CD4-positive, alpha-beta T cell treated with Interleukin-12 subunit alpha and Interleukin-12 subunit beta, for 1 hour (primary cell): ENCODE results near the gene EPHB1.
"Not testable (repeated sequence)": the region's sequence is repeated elsewhere in the genome, so short reads cannot be mapped to it uniquely, and the experiment has no call there.

Experiments
- DNase-seq: peaks from one replicate; pipeline ENCODE4 v3.0.0-alpha.2; 2020

The EPHB1 gene

GRCh38 chr3:135229018-135229495 is 434.0 kb downstream of the EPHB1 start:
- no peak for DNase-seq

- DNase-seq: no peak
Measured at GRCh38 chr3:135231737-135232136, 436.7 kb downstream of the EPHB1 start.

GRCh38 chr3:135232226-135232625 is 437.2 kb downstream of the EPHB1 start:
- no peak for DNase-seq

- not testable (repeated sequence) for DNase-seq
Measured at GRCh38 chr3:135233476-135233875, 438.4 kb downstream of the EPHB1 start.

GRCh38 chr3:135235541-135235940 is 440.5 kb downstream of the EPHB1 start:
- DNase-seq: no peak

GRCh38 chr3:135237371-135238143 is 442.5 kb downstream of the EPHB1 start:
- DNase-seq: no peak

GRCh38 chr3:135238236-135238830 is 443.3 kb downstream of the EPHB1 start:
- no peak for DNase-seq

GRCh38 chr3:135238871-135239614 is 444.0 kb downstream of the EPHB1 start:
- no peak for DNase-seq

GRCh38 chr3:135239615-135239884 is 444.5 kb downstream of the EPHB1 start:
- no peak for DNase-seq

- no peak for DNase-seq
Measured at GRCh38 chr3:135240426-135240825, 445.4 kb downstream of the EPHB1 start.

- DNase-seq: no peak
Measured at GRCh38 chr3:135242285-135242684, 447.2 kb downstream of the EPHB1 start.

GRCh38 chr3:135243616-135244015 is 448.6 kb downstream of the EPHB1 start:
- no peak for DNase-seq

- DNase-seq: no peak
Measured at GRCh38 chr3:135246027-135246426, 451.0 kb downstream of the EPHB1 start.

GRCh38 chr3:135248213-135248612 is 453.2 kb downstream of the EPHB1 start:
- no peak for DNase-seq

- DNase-seq: no peak
Measured at GRCh38 chr3:135249186-135249585, 454.1 kb downstream of the EPHB1 start.

- DNase-seq: no peak
Measured at GRCh38 chr3:135258916-135259315, 463.9 kb downstream of the EPHB1 start.

- DNase-seq: no peak
Measured at GRCh38 chr3:135260025-135260424, 465.0 kb downstream of the EPHB1 start.

GRCh38 chr3:135261214-135261775 is 466.2 kb downstream of the EPHB1 start:
- no peak for DNase-seq

- DNase-seq: no peak
Measured at GRCh38 chr3:135261916-135262315, 466.9 kb downstream of the EPHB1 start.

GRCh38 chr3:135262441-135262840 is 467.4 kb downstream of the EPHB1 start:
- no peak for DNase-seq

GRCh38 chr3:135263331-135263730 is 468.3 kb downstream of the EPHB1 start:
- DNase-seq: no peak

- no peak for DNase-seq
Measured at GRCh38 chr3:135267487-135267886, 472.4 kb downstream of the EPHB1 start.

- DNase-seq: no peak
Measured at GRCh38 chr3:135268941-135269532, 474.0 kb downstream of the EPHB1 start.
